LoVo (cell line): Measurements from ENCODE around the gene LYPD5.

ENCODE experiments used
- DNase-seq: peaks from one replicate; pipeline ENCODE4 v3.0.0-alpha.2; 2016; ENCODE audit warnings: low spot score

The LYPD5 gene

GRCh38 chr19:43752287-43752875, 49.9 kb downstream of the LYPD5 start:
- no peak for DNase-seq

GRCh38 chr19:43751466-43752220, 50.6 kb downstream of the LYPD5 start:
- no peak for DNase-seq

- DNase-seq, result no peak
These were observed 52.3 kb downstream of the LYPD5 start for GRCh38 chr19:43749898-43750297.

GRCh38 chr19:43749152-43749551, 53.1 kb downstream of the LYPD5 start:
- no peak for DNase-seq

- DNase-seq, result no peak
These were observed 53.6 kb downstream of the LYPD5 start for GRCh38 chr19:43748685-43749084.

- no peak for DNase-seq
These were observed 54.0 kb downstream of the LYPD5 start for GRCh38 chr19:43748205-43748594.

- no peak for DNase-seq
These were observed 54.6 kb downstream of the LYPD5 start for GRCh38 chr19:43747557-43748204.
